ENCODE measurements around the gene ATP8B1.
"Not testable (repeated sequence)": the region's sequence is repeated elsewhere in the genome, so short reads cannot be mapped to it uniquely, and the experiment has no call there.

The ATP8B1 gene

DNA sequence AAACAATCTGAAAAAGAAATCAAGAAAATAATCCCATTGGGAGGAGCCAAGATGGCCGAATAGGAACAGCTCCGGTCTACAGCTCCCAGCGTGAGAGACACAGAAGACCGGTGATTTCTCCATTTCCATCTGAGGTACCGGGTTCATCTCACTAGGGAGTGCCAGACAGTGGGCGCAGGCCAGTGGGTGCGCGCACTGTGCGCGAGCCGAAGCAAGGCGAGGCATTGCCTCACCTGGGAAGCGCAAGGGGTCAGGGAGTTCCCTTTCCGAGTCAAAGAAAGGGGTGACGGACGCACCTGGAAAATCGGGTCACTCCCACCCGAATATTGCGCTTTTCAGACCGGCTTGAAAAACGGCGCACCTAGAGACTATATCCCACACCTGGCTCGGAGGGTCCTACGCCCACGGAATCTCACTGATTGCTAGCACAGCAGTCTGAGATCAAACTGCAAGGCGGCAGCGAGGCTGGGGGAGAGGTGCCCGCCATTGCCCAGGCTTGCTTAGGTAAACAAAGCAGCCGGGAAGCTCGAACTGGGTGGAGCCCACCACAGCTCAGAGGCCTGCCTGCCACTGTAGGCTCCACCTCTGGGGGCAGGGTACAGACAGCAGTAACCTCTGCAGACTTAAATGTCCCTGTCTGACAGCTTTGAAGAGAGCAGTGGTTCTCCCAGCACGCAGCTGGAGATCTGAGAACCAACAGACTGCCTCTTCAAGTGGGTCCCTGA lies 83.7 kb downstream of the ATP8B1 start:
- DNase-seq (ENCODE audit: low read depth) = not testable (repeated sequence)

DNA sequence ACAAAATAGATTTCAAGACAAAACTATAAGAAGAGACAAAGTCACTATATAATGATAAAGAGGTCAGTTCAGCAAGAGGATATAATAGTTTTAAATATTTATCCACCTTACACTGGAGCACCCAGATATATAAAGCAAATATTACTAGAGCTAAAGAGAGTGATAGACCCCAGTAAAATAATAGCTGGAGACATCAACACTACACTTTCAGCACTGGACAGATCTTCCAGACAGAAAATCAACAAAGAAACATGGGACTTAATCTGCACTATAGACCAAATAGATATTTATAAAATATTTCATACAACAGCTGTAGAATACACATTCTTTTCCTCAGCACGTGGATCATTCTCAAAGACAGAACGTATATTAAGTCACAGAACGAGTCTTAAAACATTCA lies 86.6 kb downstream of the ATP8B1 start:
- DNase-seq (ENCODE audit: low read depth) = no peak

DNA sequence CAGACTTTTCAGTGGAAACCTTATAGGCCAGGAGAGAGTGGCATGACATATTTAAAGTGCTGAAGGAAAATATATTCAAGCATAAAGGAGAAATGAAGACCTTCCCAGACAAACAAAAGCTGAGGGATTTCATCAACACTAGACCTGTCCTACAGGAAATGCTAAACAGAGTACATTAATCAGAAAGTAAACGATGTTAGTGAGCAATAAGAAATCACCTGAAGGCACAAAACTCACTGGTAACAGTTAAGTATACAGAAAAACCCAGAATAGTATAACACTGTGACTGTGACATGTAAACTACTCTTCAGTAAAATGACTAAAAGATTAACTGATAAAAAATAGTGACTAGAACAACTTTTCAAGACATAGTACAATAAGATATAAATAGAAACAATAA lies 87.4 kb downstream of the ATP8B1 start:
- DNase-seq (ENCODE audit: low read depth) = no peak

DNA sequence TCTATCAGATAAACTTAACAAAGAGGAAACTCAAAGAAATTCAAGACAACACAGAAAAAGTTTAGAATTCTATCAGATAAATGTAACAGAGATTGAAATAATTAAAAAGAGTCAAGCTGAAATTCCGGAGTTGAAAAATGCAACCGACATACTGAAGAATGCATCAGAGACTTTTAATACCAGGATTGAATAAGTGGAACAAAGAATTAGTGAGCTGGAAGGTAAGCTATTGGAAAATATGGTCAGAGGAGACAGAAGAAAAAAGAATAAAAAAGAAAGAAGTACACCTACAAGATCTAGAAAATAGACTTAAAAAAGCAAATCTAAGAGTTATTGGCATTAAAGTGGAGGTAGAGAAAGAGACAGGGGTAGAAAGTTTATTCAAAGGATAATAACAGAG lies 88.0 kb downstream of the ATP8B1 start:
- DNase-seq (ENCODE audit: low read depth) = no peak

DNA sequence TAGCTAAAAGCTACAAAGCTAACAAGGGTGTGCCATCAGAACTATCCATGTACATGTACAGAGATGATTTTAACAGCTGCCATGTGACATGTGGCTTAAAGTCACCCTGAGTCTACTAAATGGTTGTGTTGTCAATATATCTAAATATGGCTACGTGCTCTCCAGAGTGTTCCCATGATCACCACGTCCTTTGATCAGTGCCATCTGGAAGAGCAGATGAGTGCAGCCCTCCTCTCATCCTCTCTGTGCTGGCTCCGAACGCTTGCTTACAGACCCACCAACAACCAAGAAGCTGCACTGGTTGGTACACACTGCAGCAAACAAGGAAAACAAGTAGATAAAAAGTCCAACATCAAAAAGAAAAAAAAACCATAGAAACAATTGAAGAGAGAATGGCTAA lies 92.9 kb downstream of the ATP8B1 start:
- no peak for DNase-seq (ENCODE audit: low read depth)

DNA sequence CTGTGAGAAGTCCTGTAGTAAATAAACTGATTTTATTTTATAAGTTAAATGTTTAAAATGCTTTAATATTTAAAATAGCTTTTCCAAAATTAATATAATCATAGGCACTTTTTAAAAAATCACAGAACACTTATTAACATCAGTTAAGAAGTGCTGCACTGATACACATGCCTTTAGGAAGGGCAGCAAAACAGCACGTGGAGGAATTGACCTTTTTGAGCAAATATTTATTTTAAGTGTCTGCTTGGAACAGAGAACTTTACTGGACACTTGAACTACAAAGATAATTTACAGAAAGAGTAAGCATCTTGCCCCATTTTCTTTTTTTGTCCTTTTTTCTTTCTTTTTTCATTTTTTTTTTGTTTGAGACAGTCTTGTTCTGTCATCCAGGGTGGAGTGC lies 93.8 kb downstream of the ATP8B1 start:
- no peak for DNase-seq (ENCODE audit: low read depth)

DNA sequence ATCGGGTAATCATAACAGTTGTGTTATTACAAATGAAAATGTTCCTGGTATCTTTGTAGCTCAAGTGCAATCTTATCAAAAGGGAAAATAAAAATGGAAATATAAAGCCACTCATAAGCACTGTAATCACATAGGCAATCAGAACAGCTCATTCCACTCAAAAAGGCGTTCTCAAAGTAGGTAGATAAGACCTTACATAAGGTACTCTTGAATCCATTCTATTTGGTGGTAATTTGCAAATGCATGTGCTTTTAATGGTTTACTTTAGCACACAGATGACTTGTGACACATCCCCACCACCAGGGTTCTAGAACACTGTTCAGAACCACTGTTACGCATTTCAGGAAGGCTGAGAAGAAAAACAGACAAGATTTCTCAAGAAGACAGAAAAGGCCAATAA lies 94.8 kb downstream of the ATP8B1 start:
- DNase-seq (ENCODE audit: low read depth) = no peak

DNA sequence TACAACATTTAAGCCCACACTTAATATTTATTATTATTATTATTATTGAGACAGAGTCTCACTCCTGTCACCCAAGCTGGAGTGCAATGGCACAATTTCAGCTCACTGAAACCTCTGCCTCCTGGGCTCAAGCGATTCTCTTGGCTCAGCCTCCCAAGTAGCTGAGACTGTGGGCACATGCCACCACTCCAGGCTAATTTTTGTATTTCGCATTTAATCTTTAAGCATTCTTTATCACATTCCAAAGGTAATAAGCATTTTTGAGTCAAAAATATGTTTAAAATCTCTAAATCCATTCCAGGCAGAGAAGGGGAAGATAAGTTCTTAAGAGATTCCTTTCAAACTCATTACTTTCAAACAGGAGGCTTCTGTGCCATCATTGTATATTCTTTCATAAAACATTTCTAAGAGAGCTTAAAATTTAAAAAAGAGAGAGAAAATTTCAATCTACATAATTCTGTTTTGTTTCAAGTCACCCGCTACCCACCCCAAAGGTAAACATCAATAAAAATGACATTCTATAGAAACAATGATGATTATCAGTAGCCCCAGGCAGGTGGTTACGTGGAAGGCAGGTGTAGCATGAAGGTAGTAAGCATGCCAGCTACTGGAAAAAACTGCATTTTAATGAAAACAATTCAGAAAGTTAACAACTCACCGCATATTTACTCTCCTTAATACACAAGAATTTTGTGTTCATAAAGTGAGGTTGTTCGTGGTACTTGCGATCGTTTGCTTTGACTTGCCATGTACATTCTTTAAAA lies 97.1 kb downstream of the ATP8B1 start:
- no peak for DNase-seq (ENCODE audit: low read depth)

DNA sequence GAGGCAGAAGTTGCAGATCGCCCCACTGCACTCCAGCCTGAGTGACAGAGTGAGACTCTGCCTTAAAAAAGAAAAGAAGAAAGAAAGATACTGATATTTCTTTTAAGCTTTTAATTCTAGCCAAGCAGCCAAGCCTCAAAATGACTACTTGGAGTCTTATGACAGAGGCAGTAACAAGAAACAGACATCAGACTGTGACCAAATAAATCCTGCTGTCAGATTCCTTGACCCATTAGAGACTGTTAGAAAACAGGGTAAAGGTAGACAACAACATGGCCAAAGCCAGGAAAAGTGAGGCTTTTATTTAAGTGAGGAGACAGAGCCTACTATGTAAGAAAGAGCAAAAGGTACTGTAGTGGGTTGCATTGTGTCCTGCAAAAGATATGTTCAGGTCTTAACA lies 98.1 kb downstream of the ATP8B1 start:
- DNase-seq (ENCODE audit: low read depth) = no peak

DNA sequence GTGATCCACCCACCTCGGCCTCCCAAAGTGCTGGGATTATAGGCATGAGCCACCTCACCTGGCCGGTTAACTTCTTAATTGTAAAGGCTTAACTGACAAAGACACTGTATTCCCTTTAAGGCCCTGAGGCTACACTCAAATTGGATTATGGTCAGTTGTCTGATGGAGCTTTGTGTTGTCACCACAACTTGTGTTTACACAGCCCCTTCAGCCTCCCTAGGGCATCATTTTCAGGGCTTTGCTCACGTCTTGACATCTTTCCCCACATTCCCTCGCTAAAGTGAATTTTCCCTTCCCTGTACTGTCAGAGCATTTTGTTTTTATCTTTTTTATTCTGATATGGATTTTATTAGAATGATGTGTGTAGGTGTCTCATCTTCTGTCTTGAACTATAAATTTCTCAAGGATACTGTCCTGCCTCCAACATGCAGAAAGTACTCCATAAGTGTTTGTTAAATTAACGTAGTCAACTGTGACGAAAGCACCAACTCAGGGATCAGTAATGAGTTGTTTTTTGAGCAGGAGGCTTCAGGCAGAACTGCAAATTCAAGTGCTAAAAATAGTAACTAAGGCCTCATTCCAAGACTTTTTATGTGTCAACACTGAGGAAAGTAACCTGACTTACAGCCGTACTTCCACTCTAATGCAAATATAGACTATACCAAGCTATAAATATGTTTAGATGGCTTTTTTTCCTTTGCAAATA lies 104.4 kb downstream of the ATP8B1 start:
- DNase-seq (ENCODE audit: low read depth) = no peak

DNA sequence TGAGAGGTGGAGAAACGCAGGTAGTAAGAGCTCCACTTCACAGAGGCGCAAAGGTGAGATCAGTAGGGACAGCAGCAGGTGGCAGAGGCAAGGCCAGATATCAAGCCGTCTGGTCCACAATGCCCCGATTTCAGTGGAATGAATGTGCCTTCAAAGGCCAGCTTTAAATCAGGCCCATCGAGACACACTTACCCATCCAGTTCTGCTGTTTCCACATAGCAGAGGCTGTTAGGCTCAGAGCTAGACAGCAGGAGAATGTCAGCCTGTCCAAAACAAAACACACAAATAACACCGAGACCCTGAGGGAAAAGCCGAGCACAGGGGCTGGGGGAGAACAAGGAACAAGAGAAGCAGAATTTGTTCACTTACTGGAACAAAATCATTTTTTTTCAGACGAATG lies 105.7 kb downstream of the ATP8B1 start:
- no peak for DNase-seq (ENCODE audit: low read depth)

DNA sequence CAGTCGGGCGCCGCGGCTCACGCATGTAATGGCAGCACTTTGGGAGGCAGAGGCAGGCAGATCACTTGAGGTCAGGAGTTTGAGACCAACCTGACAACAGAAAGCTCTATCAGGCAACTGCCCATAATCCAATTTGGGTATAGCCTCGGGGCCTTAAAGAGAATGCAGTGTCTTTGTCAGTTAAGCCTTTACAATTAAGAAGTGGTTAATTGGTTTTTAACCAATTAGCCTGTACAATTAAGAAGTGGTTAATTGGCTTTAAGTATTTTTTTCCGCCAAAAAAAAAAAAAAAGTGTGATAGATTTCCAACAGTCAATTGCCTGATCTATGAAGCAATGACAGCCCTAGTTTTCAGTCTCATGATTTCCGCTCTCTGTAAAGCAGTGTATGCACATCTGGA lies 106.8 kb downstream of the ATP8B1 start:
- DNase-seq (ENCODE audit: low read depth) = no peak

DNA sequence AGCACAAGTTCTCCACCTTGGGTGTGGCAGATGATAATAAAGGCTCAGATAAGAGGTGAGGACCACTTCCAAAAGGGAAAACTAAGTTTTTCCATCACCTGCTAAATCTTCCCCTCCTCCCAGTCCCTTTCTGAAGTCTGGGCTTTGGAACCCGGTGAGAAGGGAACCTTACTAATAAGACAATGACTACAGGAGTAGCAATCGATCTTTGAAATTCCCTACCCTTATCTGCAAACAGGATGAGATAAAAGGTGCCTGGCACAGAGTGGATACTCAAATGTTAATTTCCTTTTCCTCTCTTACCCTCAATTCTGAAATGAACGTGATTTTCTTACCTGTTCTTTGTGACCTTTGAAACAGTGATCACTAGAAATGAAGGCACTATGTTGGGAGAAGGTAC lies 111.8 kb downstream of the ATP8B1 start:
- no peak for DNase-seq (ENCODE audit: low read depth)

DNA sequence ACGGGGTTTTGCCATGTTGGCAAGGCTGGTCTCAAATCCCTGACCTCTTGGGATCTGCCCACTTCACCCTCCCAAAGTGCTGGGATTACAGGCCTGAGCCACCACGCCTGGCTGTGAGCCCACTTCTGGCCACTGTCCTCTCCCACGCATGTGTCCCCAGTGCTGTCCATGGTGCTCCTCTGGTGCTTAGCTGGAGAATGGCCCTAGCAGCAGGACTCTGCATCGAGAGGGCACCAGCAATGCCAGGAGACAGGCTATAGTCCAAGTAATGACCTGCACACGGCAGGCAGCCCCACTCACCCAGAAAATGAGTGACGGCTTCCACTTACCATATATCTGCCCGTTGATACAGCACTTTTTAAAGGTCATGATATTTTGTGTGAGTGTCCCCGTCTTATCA lies 115.1 kb downstream of the ATP8B1 start:
- DNase-seq (ENCODE audit: low read depth) = no peak

DNA sequence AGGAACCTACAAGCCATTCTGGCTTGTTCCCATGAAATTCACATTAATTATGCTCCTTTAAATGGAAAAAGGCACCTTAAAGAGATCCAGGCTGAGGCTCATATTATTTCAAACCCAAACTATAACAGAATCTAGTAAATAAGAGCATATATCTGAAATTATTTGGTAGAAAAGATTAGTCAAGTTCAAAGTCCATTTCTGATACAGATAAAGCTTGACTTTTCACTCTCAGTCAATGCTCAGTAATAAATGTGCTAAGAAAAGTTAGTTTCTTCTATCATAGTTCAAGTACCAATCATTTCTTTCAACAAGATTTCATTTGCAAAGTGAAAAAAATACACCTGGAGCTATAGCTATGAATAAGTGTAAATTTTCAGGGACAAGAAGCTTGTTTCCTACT lies 119.6 kb downstream of the ATP8B1 start:
- DNase-seq (ENCODE audit: low read depth) = no peak

DNA sequence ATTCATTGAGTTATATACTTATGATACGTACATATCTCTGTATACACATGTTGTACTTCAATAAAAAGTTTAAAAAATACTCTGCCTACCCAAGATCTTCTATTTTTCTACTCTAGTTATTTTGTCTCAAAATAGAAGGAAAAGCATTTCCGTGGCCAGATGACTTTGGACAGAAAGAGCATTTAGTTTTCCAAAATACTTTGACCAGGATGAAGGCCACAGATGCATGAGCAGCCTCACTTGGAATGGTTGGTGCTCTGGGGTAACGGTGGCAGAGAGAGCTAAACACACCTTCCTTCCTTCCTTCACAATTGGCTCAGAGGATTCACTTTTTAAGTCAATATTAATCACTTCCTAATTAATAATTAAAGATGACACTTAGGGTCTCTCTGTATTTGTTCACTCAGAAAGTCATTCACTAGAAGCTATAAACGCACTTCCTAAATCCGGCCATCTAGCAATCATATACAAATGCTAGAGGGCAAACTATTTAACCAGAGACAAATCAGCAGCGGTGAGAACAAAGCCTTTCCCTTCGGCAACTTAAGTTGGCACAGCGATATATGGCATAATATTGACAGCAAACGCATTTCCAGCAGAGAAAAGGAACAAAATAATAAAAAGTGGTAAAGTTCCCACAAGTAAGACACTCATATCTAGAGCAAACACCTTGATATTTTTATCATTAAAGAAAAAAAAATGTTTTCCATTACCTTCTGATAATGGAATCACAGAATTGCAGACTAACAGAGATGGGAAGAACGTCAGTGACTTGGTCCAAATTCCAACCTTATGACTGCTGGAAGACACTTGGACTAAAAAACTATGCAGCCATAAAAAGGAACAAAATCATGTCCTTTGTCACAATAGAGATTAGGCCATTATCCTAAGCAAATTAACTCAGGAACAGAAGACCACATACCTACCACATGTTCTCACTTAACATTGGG lies 125.6 kb downstream of the ATP8B1 start:
- no peak for DNase-seq (ENCODE audit: low read depth)

DNA sequence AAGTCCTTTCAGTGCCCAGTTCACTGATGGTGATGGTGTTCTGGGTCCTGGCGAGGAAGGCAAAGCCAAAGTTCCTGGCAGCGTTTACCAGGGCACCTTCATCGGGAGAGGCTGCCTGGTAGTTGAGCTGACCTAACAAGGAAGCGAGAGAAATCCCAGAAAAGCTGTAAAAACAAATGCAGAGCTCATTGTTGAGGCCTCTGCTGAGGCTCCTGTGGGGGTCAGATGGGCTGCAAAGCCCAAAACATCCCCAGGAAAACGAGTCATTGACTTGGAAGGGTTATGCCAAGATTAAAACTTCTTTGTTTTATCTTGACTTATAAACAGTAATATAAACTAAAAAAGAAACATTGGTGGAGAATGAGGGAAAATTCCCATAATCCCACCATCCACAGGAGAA lies 128.2 kb downstream of the ATP8B1 start:
- no peak for DNase-seq (ENCODE audit: low read depth)

DNA sequence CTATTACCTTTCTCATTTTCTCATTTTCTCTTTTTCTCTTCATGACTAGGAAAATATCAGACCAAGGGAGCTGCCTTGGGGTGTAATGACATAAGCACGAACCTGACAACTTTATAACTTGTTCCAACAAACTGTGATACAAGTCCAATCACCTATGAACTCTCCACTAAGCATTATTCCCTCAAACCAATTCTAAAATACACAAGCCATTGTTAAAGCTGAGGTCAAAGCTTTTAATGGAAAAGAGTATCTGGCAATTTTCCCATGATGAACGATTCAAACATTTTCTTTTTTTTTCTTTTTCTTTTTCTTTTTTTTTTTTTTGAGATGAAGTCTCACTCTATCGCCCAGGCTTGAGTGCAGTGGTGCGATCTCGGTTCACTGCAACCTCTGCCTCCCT lies 133.1 kb downstream of the ATP8B1 start:
- no peak for DNase-seq (ENCODE audit: low read depth)

DNA sequence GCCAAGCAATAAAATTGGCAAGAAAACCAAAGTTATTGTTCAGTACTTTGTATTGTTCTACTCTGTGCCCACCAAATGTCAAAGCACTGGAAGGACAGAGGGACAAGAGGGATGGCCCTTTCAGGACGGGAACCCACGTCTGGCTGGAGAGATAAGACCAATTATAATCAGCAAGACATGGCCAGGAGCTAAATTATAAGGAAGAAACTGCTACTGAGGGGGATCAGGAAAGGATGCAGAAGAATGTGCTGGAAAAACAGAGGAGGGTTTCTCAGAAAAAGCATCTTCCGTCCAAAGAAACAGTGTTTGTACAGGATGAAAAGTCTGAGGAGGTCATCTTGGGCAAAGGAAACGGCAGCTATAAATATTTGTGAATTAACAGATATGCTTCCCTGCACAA lies 135.1 kb downstream of the ATP8B1 start:
- no peak for DNase-seq (ENCODE audit: low read depth)

DNA sequence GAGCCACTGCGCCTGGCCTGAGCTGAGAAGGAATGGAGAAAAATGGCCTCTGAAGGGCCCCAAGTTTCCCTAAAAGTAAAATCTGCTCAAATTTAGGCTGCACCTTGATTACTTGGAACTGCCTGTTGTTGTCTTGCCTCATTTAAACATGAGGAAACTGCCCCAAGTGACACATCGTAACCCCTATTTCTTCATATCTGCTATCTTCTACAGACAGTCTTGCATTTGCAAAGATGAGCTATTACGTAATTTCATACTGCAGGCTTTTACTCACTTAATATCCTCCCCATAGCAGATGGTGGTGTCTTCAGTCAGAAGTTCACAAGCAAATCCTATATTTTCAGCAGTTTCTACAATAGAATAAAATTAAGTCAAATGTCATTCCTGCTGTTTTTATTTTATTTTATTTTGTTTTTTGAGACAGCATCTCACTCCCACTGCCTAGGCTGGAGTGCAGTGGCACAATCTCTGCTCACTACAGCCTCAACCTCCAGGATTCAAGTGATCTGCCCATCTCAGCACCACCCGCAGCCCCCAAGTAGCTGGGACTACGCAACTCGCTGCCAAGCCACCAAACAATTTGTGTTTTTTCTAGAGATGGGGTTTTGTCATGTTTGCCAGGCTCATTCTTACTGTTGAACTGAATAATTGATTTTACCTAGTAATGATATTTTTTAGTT lies 136.2 kb downstream of the ATP8B1 start:
- DNase-seq (ENCODE audit: low read depth) = no peak

DNA sequence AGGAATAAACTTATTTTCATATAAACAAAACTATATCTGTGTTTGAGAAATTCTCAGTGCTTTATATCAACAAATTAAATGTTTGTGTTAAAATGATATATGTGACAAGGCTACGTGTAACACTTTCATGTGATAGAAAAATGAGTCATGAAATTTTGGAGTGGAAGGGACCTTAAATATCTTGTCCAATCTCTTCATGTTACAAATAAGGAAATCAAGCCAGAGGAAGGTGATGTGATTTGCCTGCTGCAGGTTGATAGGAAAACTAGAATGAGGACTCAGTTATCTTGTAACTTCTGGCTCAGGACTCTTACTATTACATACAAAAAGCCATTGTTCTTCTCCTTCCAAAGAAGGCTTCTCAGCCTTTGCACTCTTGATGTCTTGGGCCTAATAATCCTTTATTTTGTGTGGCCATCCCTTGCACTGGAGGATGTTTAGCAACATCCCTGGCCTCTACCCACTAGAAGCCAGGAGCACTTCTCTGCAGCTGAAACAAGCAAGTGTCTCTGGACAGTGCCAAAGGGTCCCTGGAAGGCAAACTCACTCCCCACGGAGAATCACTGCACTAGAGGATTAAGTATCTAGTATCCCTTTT lies 138.4 kb downstream of the ATP8B1 start:
- no peak for DNase-seq (ENCODE audit: low read depth)

Data from T-helper 22 cell (primary cell).